GM12865 (cell line): ENCODE results near the gene ZBTB7A.
"Not testable (repeated sequence)": the region's sequence is repeated elsewhere in the genome, so short reads cannot be mapped to it uniquely, and the experiment has no call there.

Source experiments
- DNase-seq: peaks from one replicate; pipeline ENCODE4 v3.0.0; 2010; ENCODE audit warnings: low read depth
- H3K4me3 ChIP-seq: 2 replicates; pipeline ENCODE4 v1.5.1; 2011; ENCODE audit warnings: mild to moderate bottlenecking, low read depth, low read length, control low read depth
- CTCF ChIP-seq: IDR thresholded peaks from 2 replicates; pipeline ENCODE4 v1.5.1; 2011; ENCODE audit warnings: low read length, control low read depth, low read depth, inconsistent platforms; ENCODE audit not compliant: insufficient read depth; ENCODE audit errors: missing control alignments

Gene ZBTB7A

GRCh38 chr19:4013886-4014540 lies 52.7 kb downstream of the ZBTB7A start:
- H3K4me3 ChIP-seq = no peak overlapping the region
- DNase-seq = no peak
- no peak for TF ChIP-seq CTCF

GRCh38 chr19:4012975-4013634 lies 53.6 kb downstream of the ZBTB7A start:
- no peak overlapping the region for H3K4me3 ChIP-seq
- no peak for TF ChIP-seq CTCF
- DNase-seq = no peak

- TF ChIP-seq CTCF = no peak
- no peak for DNase-seq
- H3K4me3 ChIP-seq = no peak overlapping the region
These were observed 54.4 kb downstream of the ZBTB7A start for GRCh38 chr19:4012092-4012974.

GRCh38 chr19:4011430-4011829 lies 55.3 kb downstream of the ZBTB7A start:
- DNase-seq, H3K4me3 ChIP-seq: not testable (repeated sequence)

- TF ChIP-seq CTCF = no peak
- DNase-seq = no peak
- H3K4me3 ChIP-seq = no peak overlapping the region
These were observed 55.9 kb downstream of the ZBTB7A start for GRCh38 chr19:4010808-4011110.

GRCh38 chr19:4009990-4010807 lies 56.5 kb downstream of the ZBTB7A start:
- no peak overlapping the region for H3K4me3 ChIP-seq
- TF ChIP-seq CTCF = no peak
- no peak for DNase-seq
